Femur (tissue), 1 donor: ENCODE data around the gene FGB.

Experiments
- DNase-seq: peaks from one replicate; pipeline ENCODE4 v3.0.0-alpha.2; 2017

Gene FGB

DNA sequence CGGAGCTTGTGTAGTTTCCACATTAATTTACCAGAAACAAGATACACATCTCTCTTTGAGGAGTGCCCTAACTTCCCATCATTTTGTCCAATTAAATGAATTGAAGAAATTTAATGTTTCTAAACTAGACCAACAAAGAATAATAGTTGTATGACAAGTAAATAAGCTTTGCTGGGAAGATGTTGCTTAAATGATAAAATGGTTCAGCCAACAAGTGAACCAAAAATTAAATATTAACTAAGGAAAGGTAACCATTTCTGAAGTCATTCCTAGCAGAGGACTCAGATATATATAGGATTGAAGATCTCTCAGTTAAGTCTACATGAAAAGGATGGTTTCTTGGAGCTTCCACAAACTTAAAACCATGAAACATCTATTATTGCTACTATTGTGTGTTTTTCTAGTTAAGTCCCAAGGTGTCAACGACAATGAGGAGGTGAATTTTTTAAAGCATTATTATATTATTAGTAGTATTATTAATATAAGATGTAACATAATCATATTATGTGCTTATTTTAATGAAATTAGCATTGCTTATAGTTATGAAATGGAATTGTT, at the start of gene FGB:
Gene FGB (plus strand): TSS at position 315 of the 558 bp plus-strand sequence. CDS start 8 bp downstream, at position 323.
- no peak for DNase-seq

DNA sequence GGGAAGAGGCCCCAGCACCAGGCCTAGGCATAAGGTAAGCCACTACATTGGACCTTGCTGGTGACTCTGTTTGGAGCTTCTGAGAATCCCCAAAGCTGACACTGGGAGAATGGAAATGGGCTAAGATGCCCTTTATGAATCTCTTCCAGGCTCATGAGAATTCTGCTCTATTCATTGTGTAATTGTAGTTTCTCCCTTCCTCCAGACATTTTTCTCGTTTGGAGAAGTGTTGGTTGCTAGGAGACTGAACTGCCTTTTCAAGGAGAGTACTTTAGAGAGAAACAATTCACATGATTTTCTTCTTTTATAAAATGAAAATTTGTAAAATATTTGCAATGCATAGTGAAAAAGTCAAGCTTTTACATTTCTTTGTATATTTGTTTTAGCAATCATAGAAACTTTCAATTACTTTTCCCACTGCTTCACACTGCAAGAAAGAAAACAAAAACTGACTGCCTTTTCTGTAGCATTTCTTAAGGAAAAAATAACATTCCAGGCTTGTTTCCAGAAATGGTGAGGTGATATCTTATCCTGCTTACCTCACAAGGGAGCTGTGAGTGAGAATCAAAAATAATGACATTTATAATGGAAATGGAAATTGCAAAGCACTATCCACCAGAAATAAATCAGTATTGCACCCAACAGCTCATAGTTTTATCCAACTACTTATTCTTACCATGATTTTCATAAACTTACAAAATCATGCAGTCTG, 46.3 kb upstream of the FGB start:
- no peak for DNase-seq

DNA sequence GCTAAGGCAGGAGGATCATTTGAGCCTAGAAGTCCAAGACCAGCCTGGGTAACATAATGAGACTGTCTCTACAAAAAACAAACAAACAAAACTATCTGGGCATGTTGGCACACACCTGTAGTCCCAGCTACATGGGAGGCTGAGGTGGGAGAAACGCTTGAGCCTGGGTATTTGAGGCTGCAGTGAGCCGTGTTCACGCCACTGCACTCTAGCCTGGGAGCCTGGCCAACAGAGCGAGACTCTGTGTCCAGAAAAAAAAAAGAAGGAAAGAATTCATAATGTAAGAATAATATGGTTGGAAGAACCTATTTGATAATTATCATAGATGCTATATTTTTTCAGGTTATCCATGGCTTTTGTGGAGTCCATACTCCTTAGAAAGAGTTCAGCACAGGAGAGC, 45.2 kb upstream of the FGB start:
- DNase-seq, result no peak

DNA sequence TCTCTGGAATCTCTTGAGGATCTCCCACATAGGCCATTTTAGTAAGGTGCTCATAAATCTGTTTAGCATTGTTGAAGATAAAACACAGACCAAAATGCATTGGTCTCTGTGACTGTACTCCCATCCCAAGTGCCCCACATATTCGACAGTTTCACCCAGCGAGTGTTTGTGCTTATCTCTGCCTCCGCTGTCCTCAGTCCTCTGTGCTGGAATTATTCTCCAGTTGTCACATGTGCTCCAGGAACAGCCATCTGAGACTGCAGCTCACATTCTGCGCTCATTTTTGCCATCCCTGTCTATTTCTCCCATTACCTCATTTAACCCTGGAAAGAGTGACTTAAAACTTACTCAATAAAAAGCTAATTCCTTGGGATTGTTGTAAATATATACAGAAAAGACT, 43.6 kb upstream of the FGB start:
- no peak for DNase-seq

DNA sequence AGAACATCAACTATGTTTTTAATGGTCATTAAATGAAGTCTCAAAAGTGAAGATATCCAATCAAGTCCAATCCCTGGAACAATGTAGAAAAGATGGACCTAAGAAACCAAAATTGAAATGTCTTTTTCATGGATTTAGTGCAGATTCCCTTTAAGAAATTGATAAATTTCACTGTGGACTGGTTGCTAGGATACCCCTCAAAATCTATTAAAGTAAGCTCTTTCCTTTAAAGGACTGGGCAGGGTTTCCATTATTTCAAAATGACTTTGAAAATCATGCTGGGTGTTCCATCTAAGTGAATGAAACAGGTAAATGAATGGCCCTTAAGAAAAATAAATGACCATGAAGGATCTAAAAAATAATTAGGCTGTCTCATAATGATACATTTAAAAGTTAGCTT, 41.2 kb upstream of the FGB start:
- no peak for DNase-seq

DNA sequence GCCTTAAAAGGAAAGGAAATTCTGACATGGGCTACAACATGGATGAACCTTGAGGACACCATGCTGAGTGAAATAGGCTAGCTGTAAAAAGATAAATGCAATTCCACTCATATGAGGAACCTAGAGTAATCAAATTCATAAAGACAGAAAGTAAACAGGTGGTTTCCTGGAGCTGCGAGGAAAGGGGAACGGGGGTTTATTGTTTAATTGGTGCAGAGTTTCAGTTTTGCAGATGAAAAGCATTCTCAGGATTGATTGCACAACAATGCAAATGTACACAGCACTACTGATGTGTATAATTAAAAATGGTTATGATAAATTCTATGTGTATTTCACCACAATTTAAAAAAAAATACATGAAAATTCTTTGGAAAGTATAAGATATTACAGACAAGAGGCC, 36.7 kb upstream of the FGB start:
- no peak for DNase-seq

DNA sequence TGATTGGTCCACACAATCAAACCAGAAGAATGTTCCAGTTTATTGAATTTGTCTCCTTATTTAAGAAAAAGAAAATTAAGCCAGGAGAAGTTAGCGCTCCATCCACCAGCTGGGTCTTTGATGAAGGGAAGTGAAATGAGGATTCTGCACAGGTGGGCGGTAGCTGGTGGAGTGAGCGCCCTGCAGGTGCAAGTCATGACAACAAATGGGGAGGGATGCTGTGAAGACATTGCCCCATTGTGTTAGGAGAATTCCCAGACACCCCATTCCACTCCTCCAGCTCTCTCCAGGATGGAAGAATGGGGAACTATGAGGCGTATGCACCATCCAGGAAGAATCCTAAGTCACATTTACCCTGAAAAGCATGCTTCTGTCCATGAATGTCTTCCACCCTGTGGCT, 35.5 kb upstream of the FGB start:
- no peak for DNase-seq

DNA sequence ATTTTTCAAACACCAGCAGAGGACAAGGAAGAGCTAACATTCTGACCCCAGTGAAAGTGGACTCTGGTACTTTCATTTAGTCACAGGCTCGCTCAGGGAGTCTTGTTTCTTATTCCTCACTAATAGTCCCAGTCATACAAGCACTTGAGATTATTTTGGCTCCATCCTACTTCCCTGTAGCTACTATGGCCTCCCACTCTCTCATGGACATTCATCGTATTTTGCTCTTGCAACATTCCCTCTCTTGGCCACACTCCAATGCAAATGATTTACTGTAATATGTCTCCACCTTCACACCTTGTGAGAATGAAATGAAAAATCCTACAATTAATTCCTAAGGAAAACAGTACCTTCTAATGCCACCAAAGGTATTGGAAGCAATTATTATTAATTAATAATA, 33.9 kb upstream of the FGB start:
- DNase-seq, result no peak

DNA sequence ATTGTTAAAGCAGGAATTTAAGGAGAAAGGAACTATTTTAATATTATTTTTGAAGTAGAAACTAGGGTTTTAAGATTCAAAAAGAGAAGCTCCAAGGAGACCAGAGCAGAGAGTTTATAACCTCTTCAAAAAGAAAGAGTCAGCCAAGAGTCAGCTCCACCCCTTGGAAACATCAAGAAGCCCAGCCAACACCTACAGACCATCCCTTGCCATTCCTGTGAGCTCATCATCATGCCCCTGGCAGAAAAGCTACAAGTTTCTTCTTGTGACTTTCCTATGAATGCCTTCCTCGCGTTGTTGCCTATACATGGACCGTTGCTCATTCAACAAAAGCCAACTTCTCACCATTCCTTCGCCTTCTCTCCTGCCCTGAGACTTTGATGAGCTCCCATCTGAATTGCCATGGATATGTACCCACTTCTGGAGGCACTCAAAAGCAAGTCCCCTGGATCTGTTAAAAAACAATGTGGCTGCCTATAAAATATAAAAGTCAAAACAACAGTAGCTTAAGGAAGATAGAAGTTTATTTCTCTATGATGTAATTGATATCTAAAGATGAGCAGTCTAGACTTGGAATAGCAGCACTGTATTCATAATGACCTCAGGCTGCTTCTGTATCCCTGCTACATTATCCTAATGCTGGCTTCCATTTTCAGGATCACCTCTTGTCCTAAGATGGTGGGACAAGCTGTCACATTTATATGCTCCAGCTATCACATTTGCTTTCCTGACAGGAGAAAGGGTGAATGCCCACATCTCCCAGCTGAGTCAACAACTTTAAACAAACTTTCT, 32.9 kb upstream of the FGB start:
- DNase-seq, result peak; percentile 40

DNA sequence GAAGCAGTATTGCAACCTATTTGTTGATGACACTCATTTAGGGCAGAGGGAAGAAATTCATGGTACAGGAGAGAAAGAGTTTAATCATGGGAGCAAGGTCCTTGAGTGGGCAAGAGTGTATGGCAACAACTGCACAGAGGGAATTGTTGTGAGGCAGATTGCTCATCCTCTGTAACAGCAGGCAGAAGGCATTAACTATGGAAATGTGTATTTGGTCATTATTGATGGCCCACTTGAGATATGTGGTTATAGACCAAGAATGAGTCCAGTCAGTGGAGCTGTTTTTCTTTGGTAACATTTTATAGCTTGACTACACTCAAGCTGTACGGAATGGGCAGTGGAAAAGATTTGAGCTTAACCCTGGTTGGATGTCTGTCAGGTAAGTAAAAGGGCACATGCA, 28.5 kb upstream of the FGB start:
- no peak for DNase-seq

DNA sequence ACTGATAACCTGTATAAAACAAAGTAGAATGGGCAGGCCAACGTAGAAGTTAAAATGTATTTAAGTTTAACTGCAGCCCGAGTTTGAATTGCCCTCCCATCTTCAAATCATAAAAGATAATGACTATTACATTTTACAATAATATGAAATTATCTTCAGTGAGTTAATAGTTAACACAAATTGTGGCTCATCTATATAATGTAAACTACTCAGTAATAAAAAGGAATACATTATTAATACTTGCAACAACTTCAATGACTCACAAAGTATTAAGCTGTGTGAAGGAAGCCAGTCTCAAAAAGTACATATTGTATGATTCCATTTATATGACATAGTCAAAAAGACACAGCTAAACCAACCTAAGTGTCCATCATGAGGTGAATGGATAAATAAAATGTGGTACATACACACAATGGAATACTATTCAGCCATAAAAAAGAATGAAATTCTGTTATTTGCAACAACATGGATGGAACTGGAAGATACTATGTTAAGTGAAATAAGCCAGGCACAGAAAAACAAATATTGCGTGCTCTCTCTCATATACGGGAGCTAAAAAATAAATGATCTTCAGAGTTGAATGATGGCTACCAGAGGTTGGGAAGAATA, 20.4 kb upstream of the FGB start:
- no peak for DNase-seq

DNA sequence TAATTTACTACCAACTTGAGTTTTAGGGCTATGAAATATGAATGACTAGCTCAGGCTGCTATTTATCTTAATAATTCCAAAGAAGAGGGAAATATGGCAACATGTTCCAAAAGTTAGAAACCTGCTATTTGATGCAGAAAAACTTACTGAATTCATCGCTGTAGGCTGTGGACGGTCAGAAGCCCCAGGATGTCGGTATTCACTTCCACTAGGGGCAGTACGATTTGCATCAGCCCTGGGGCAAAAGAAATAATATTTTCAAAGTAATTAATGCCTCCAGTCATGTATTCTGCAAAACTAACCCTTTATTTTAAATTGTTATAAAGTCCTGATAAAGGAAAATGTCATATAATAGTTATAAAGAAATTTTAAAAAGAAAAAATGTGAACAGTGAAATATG, 17.1 kb upstream of the FGB start:
- DNase-seq, result no peak

DNA sequence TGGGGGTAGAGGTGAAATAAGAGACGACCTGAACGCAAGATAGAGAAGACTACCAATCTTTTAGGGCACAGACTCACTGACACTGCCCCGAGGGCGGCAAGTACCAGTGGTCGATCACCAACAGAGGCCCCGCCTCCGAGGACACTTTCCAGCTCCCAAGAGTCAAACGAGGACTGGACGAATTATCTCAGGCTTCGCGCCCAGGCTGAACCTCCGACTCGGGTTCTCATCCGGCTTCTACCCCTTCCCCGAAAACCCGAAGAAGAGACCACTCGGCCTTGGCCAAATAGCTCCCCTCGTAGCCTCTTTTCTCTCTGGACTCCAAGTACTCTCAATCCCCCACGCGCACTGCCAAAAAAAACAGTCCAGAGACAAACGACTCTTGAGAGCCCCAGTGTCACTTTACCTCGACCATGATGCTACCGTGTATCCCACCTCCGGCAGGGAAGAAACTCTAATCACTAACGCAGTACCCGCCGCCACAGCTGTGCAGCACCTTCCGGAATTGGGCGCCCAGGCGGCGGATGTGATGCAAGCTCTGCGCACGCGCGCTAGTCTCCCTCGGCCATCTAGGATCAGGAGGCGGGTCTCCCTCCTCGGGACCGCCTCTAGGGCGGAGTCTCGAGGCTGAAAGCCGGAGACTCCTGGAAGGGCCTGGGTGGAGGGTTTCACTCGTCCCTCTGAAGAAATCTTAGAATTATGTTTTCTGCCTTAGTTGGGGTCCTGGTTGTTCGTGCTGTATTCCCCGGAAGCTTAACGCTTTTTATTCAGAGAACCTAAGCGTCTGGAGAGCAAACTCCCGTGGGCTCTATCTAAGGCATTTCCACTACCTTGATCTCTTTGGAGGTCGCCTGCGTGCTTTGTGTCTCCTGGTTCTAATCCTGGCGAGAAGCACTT, 12.7 kb upstream of the FGB start, which contains the start of gene PLRG1:
Gene PLRG1 (minus strand): TSS at position 507 of the 897 bp plus-strand sequence. CDS start 92 bp downstream, at position 415.
- DNase-seq, result peak; percentile 98

DNA sequence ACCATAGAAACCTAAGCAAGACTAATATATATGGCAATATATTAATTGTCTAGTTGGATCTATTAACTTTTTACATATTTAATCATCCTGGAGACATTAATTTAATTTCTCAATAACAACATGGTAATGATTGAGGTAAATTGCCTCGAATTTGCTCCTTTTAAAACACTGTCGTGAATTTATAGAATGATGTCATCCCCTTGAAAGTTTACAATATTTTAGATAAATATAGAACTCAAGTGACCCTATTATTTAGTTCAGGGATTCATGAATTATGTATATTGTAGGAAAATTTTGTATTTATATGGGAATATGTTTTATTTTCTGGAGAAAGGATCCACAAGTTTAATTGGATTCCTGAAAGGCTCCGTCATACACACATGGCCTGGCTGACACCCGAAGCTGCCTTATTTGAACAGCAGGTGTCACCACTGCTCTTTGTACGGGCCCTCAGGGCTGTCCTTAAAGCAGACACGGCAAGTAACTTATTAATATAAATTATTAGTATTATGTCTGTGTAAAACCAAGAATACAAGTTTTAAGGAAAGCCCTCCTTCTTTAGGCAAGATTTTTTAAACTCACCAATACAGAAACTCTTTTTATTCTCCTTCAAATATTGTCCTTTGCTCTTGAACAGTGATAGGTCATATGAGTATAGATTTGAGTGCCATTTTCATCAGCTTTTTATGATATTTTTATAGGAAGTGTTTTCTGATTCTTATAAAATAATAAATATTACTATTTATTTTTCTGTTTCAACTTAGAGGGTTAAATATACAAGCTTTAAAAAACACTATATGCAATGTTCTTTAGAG, 10.7 kb upstream of the FGB start:
- DNase-seq, result peak; percentile 84

DNA sequence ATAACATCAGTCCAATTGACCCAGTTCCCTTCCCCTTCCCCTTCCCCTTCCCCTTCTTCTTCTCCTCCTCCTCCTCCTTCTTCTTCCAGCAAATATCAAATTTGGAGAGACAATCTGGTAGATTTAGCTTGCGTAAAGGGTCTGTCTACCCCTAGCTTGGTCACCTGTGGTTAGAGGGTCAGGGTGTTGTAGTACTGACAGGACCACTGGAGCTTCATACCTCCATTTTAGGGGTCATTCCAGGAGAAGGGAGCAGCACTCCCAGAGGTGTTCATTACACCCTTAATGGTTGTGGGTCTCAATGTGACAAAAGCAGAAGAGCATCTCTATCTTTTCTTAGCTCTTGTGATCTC, 3.7 kb upstream of the FGB start:
- no peak for DNase-seq

DNA sequence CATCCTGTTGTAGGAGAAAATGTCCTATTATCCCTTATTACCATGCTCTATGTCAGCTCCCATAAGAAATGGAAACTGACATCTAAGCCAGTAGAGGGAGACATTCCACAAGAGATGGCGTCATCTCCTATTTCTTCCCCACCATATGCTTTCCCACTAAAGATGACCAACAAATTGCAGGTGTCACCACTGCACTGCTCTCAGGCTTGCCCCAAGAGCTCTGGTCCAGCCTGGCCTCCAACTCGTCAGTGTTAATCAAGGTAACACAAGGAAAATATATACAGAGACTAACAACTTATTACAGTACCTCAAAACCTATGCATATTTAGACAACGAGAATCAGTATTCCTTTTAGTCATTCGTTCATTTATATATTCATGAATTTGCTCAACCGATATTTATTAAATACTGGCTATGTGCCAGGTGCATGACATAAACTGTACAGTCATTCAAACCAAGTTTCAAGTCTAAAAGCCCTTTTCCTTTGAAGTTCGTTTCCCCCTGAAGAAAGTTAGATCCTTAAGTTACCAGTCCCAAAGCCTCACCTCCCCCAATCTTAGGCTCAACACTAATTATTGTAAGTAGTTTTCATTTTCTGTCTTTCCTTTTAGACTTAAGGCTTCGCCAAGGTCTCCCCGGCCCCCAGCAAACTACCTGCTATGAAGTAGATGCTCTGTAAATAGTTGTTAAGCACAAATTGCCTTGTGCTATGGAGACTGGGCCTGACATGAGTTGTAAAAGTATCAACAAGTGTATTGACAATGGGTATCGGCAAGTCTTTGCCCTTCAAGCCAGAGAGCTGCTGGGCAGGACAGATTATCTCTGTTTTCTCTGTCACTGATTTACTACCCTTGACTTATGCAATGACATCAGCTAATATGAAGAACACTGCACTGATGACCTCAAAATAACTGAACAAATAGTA, 3.1 kb upstream of the FGB start:
- DNase-seq, result no peak

DNA sequence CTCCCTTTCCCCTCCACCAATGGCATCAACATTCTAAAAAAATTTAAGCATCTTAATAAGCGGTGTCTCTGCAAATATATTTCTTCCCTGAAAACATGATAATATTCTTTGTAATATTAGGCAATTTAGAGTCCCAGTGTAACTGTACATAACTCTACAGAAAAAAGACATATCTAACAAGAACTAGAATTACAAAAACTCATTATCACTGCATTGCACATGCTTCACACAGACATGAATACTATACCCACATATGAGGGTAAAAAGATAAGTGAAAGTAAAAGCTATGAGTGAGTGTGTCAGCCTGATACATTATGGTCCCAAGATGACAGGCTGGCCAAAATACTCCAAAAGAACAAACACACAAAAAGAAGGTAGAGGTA, 2.4 kb upstream of the FGB start:
- DNase-seq, result no peak

DNA sequence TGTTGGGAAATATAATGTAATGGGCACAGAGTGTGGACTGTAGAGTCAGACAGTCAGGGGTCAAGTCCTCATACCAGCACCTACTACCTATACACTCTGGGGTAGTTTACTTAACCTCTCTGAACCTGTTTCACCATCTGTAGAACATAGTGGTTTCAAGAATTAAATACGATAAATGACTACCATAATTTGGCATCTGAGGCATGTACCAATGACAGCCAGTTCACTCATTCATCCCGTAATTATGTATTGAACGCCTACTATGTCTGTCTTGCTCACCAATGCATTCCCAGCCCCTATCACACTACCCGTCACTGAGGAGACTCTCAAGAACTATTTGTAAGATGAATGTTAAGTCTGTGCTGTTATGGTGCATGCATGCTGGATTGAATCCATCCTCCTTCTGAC, 2.0 kb upstream of the FGB start:
- no peak for DNase-seq

DNA sequence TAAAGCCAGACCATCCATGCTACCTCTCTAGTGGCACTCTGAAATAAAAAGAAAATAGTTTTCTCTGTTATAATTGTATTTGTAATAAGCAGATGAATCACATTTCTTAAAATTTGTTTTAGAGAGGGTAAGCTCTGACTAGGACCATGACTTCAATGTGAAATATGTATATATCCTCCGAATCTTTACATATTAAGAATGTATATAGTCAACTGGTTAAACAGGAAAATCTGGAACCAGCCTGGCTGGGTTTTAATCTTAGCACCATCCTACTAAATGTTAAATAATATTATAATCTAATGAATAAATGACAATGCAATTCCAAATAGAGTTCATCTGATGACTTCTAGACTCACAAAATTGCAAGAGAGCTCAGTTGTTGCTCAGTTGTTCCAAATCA, 1.5 kb downstream of the FGB start:
- DNase-seq, result no peak

DNA sequence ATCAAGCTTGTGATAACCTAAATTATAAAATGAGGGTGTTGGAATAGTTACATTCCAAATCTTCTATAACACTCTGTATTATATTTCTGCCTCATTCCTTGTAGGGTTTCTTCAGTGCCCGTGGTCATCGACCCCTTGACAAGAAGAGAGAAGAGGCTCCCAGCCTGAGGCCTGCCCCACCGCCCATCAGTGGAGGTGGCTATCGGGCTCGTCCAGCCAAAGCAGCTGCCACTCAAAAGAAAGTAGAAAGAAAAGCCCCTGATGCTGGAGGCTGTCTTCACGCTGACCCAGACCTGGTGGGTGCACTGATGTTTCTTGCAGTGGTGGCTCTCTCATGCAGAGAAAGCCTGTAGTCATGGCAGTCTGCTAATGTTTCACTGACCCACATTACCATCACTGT, 2.9 kb downstream of the FGB start:
- no peak for DNase-seq
